ENCODE measurements around the gene TTLL3. TPM values are rescaled to one million over a fixed set of nuclear protein-coding genes. Genes with fewer than 3 reads are reported as not detected.
"Not testable (repeated sequence)": the region's sequence is repeated elsewhere in the genome, so short reads cannot be mapped to it uniquely, and the experiment has no call there.

The TTLL3 gene
- total and polyA plus RNA-seq, 2 donors from 2014 or later, result 27.5 to 61.0 TPM

DNA sequence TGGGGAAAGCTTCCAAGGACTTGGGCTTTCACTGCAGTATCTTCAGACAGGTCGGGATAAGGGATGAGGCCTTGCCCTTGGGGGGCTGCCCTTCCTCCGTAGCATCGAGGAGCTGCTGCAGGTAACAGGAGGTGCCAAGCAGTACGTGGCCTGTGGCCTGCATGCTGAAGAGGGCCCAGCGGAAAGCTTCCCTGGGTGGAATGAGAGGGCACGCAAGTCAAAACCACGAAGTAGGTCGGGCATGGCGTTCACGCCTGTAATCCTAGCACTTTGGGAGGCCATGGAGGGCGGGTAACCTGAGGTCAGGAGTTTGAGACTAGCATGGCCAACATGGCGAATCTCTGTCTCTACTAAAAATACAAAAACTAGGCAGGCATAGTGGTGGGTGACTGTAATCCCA is 57.0 kb downstream of the TTLL3 start:
- no peak for DNase-seq
- intact Hi-C loops (cut with DNase I), result no loop called here
- H3K27ac ChIP-seq (ENCODE audit: low read depth in 2 of 2, low read length in 2 of 2), result no peak overlapping the region
- H3K27me3 ChIP-seq (ENCODE audit: control insufficient read depth, insufficient read depth, low read length), result no peaks in the 10 kb centered on the region
- H3K36me3 ChIP-seq (ENCODE audit: control insufficient read depth in 2 of 3, insufficient read depth in 3 of 3, low read length in 3 of 3), result no peaks in the 10 kb centered on the region
- no peaks in the 10 kb centered on the region for H3K4me1 ChIP-seq (ENCODE audit: control insufficient read depth in 2 of 3, insufficient read depth in 2 of 3, low read depth in 1 of 3, low read length in 3 of 3)
- TF ChIP-seq, protein P1, sequence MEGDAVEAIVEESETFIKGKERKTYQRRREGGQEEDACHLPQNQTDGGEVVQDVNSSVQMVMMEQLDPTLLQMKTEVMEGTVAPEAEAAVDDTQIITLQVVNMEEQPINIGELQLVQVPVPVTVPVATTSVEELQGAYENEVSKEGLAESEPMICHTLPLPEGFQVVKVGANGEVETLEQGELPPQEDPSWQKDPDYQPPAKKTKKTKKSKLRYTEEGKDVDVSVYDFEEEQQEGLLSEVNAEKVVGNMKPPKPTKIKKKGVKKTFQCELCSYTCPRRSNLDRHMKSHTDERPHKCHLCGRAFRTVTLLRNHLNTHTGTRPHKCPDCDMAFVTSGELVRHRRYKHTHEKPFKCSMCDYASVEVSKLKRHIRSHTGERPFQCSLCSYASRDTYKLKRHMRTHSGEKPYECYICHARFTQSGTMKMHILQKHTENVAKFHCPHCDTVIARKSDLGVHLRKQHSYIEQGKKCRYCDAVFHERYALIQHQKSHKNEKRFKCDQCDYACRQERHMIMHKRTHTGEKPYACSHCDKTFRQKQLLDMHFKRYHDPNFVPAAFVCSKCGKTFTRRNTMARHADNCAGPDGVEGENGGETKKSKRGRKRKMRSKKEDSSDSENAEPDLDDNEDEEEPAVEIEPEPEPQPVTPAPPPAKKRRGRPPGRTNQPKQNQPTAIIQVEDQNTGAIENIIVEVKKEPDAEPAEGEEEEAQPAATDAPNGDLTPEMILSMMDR (IDR thresholded peaks at IDR 0.05; ENCODE audit: borderline replicate concordance, extremely low read depth, insufficient read depth), result no peak
- H3K4me3 ChIP-seq (ENCODE audit: low read length in 3 of 3), result no peak overlapping the region
- no peak for FAIRE-seq
- no peak overlapping the region for H3K9ac ChIP-seq (ENCODE audit: low read length in 3 of 3)
- no peaks in the 10 kb centered on the region for H3K9me3 ChIP-seq (ENCODE audit: control insufficient read depth in 2 of 3, insufficient read depth in 1 of 3, low read length in 3 of 3)

DNA sequence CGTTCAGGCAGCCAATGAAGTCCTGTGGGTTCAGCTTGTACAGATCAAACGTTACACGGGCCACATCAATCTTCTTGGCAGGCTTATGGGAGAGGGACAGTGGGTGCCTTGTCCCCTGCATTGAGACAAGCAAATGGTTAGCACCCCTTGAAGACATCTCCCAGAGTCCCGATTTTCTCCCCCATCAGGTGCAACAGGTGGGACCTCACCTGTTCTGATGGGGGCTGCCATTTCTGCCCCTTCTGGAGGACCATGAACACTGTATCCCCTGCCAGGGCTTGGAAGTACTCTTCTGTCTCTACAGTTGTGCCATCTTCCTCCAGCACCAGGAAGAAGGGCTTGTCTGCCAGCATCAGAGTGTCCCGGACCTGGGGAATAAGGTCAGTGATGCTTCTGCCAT is 59.9 kb downstream of the TTLL3 start:
- TF ChIP-seq, protein P1 (IDR thresholded peaks at IDR 0.05; ENCODE audit: borderline replicate concordance, extremely low read depth, insufficient read depth), result no peak
- no peak overlapping the region for H3K9ac ChIP-seq (ENCODE audit: low read length in 3 of 3)
- no peaks in the 10 kb centered on the region for H3K36me3 ChIP-seq (ENCODE audit: control insufficient read depth in 2 of 3, insufficient read depth in 3 of 3, low read length in 3 of 3)
- H3K4me1 ChIP-seq (ENCODE audit: control insufficient read depth in 2 of 3, insufficient read depth in 2 of 3, low read depth in 1 of 3, low read length in 3 of 3), result no peaks in the 10 kb centered on the region
- DNase-seq (no peak), FAIRE-seq (no peak)
- H3K27me3 ChIP-seq (ENCODE audit: control insufficient read depth, insufficient read depth, low read length), result no peaks in the 10 kb centered on the region
- no peak overlapping the region for H3K27ac ChIP-seq (ENCODE audit: low read depth in 2 of 2, low read length in 2 of 2)
- H3K9me3 ChIP-seq (ENCODE audit: control insufficient read depth in 2 of 3, insufficient read depth in 1 of 3, low read length in 3 of 3), result no peaks in the 10 kb centered on the region
- H3K4me3 ChIP-seq (ENCODE audit: low read length in 3 of 3), result no peak overlapping the region
- intact Hi-C loops (cut with DNase I), result no loop called here

DNA sequence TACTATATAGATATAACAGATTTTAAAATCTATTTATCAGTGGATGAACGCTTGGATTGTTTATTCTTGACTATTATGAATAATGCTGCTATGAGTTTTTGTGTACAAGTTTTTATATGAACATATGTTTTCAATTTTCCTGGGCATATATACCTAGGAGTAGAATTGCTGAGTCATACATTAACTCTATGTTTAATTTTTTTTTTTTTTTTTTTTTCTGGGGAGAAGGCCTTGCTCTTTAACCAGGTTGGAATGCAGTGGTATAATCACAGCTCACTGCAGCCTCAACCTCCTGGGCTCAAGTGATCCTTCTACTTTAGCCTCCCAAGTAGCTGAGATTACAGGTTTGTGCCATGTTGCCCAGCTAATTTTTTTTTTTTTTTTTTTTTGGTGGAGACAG is 60.9 kb downstream of the TTLL3 start:
- no peak overlapping the region for H3K27ac ChIP-seq (ENCODE audit: low read depth in 2 of 2, low read length in 2 of 2)
- no peak overlapping the region for H3K4me3 ChIP-seq (ENCODE audit: low read length in 3 of 3)
- no peaks in the 10 kb centered on the region for H3K4me1 ChIP-seq (ENCODE audit: control insufficient read depth in 2 of 3, insufficient read depth in 2 of 3, low read depth in 1 of 3, low read length in 3 of 3)
- no peak for FAIRE-seq
- H3K9ac ChIP-seq (ENCODE audit: low read length in 3 of 3), result no peak overlapping the region
- H3K27me3 ChIP-seq (ENCODE audit: control insufficient read depth, insufficient read depth, low read length), result no peaks in the 10 kb centered on the region
- DNase-seq, result no peak
- H3K9me3 ChIP-seq (ENCODE audit: control insufficient read depth in 2 of 3, insufficient read depth in 1 of 3, low read length in 3 of 3), result no peaks in the 10 kb centered on the region
- H3K36me3 ChIP-seq (ENCODE audit: control insufficient read depth in 2 of 3, insufficient read depth in 3 of 3, low read length in 3 of 3), result no peaks in the 10 kb centered on the region
- intact Hi-C loops (cut with DNase I), result no loop called here
- TF ChIP-seq, protein P1 (IDR thresholded peaks at IDR 0.05; ENCODE audit: borderline replicate concordance, extremely low read depth, insufficient read depth), result no peak

DNA sequence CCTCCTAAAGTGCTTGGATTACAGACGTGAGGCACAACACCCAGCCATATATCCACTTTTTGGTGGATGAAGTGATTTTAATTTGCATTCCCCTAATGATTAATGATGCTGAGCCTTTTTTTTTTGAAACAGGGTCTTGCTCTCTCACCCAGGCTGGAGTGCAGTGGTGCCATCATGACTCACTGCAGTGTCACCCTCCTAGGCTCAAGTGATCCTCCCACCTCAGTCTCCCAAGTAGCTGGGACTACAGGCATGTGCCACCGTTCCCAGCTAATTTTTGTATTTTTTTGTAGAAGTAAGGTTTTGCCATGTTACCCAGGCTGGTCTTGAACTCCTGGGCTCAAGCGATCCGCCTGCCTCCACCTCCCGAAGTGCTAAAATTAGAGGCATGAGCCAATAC is 62.0 kb downstream of the TTLL3 start:
- H3K9me3 ChIP-seq (ENCODE audit: control insufficient read depth in 2 of 3, insufficient read depth in 1 of 3, low read length in 3 of 3); H3K27ac ChIP-seq (ENCODE audit: low read depth in 2 of 2, low read length in 2 of 2); H3K27me3 ChIP-seq (ENCODE audit: control insufficient read depth, insufficient read depth, low read length); intact Hi-C loops (cut with DNase I); H3K9ac ChIP-seq (ENCODE audit: low read length in 3 of 3); H3K36me3 ChIP-seq (ENCODE audit: control insufficient read depth in 2 of 3, insufficient read depth in 3 of 3, low read length in 3 of 3); H3K4me3 ChIP-seq (ENCODE audit: low read length in 3 of 3); H3K4me1 ChIP-seq (ENCODE audit: control insufficient read depth in 2 of 3, insufficient read depth in 2 of 3, low read depth in 1 of 3, low read length in 3 of 3); DNase-seq; FAIRE-seq: not testable (repeated sequence)

Data from kidney (tissue), 14 donors.